NB4 (cell line): ENCODE data around the gene UST.

Experiments used
- MAX ChIP-seq: IDR thresholded peaks from 2 replicates; pipeline ENCODE4 v1.6.1; 2011; ENCODE audit warnings: low read depth, low read length
- MYC ChIP-seq: IDR thresholded peaks from 2 replicates; pipeline ENCODE4 v1.6.1; 2011; ENCODE audit warnings: low read depth, low read length
- TF ChIP-seq, protein P1 (sequence below): IDR thresholded peaks from one replicate; pipeline ENCODE4 v1.5.1; 2012; ENCODE audit warnings: low read depth, low read length

GRCh38 chr6:149112976-149113375 is 366.1 kb downstream of the UST start:
- TF ChIP-seq, protein P1, sequence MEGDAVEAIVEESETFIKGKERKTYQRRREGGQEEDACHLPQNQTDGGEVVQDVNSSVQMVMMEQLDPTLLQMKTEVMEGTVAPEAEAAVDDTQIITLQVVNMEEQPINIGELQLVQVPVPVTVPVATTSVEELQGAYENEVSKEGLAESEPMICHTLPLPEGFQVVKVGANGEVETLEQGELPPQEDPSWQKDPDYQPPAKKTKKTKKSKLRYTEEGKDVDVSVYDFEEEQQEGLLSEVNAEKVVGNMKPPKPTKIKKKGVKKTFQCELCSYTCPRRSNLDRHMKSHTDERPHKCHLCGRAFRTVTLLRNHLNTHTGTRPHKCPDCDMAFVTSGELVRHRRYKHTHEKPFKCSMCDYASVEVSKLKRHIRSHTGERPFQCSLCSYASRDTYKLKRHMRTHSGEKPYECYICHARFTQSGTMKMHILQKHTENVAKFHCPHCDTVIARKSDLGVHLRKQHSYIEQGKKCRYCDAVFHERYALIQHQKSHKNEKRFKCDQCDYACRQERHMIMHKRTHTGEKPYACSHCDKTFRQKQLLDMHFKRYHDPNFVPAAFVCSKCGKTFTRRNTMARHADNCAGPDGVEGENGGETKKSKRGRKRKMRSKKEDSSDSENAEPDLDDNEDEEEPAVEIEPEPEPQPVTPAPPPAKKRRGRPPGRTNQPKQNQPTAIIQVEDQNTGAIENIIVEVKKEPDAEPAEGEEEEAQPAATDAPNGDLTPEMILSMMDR: no peak
- no peak for TF ChIP-seq MYC
- TF ChIP-seq MAX: no peak
